ENCODE results near the gene CEMIP2.

CEMIP2 gene

GRCh38 chr9:71642056-71642455, 126.3 kb downstream of the CEMIP2 start:
- no peak overlapping the region for H3K4me3 ChIP-seq (ENCODE audit: low read depth, low read length)
- TF ChIP-seq CTCF (IDR thresholded peaks at IDR 0.05; ENCODE audit: low read depth, low read length) = no peak
- no peaks in the 10 kb centered on the region for H3K9me3 ChIP-seq
- H3K36me3 ChIP-seq = no peaks in the 10 kb centered on the region
- no peaks in the 10 kb centered on the region for H3K4me1 ChIP-seq
- no peak for DNase-seq
- H3K27me3 ChIP-seq = no peaks in the 10 kb centered on the region

- H3K4me1 ChIP-seq = no peaks in the 10 kb centered on the region
- no peak for DNase-seq
- no peaks in the 10 kb centered on the region for H3K9me3 ChIP-seq
- H3K4me3 ChIP-seq (ENCODE audit: low read depth, low read length) = no peak overlapping the region
- no peaks in the 10 kb centered on the region for H3K27me3 ChIP-seq
- no peaks in the 10 kb centered on the region for H3K36me3 ChIP-seq
- no peak for TF ChIP-seq CTCF (IDR thresholded peaks at IDR 0.05; ENCODE audit: low read depth, low read length)
These were observed 129.7 kb downstream of the CEMIP2 start for GRCh38 chr9:71638627-71639026.

- no peaks in the 10 kb centered on the region for H3K36me3 ChIP-seq
- H3K4me3 ChIP-seq (ENCODE audit: low read depth, low read length) = no peak overlapping the region
- no peak for DNase-seq
- no peak for TF ChIP-seq CTCF (IDR thresholded peaks at IDR 0.05; ENCODE audit: low read depth, low read length)
- H3K9me3 ChIP-seq = no peaks in the 10 kb centered on the region
- H3K27me3 ChIP-seq = peaks cover 4% of the 10 kb centered on the region; the same call in 1 of the 2 replicates
- no peaks in the 10 kb centered on the region for H3K4me1 ChIP-seq
These were observed 130.4 kb downstream of the CEMIP2 start for GRCh38 chr9:71637926-71638325.

GRCh38 chr9:71637375-71637774, 130.9 kb downstream of the CEMIP2 start:
- no peak for TF ChIP-seq CTCF (IDR thresholded peaks at IDR 0.05; ENCODE audit: low read depth, low read length)
- no peaks in the 10 kb centered on the region for H3K4me1 ChIP-seq
- H3K9me3 ChIP-seq = no peaks in the 10 kb centered on the region
- H3K4me3 ChIP-seq (ENCODE audit: low read depth, low read length) = no peak overlapping the region
- no peaks in the 10 kb centered on the region for H3K36me3 ChIP-seq
- peaks cover 4% of the 10 kb centered on the region; the same call in 1 of the 2 replicates for H3K27me3 ChIP-seq
- DNase-seq = no peak

GRCh38 chr9:71636143-71636839, 132.0 kb downstream of the CEMIP2 start:
- H3K27me3 ChIP-seq = peaks cover 4% of the 10 kb centered on the region; the same call in 1 of the 2 replicates
- TF ChIP-seq CTCF (IDR thresholded peaks at IDR 0.05; ENCODE audit: low read depth, low read length) = no peak
- no peaks in the 10 kb centered on the region for H3K9me3 ChIP-seq
- no peaks in the 10 kb centered on the region for H3K4me1 ChIP-seq
- no peaks in the 10 kb centered on the region for H3K36me3 ChIP-seq
- H3K4me3 ChIP-seq (ENCODE audit: low read depth, low read length) = no peak overlapping the region
- DNase-seq = no peak

- TF ChIP-seq CTCF (IDR thresholded peaks at IDR 0.05; ENCODE audit: low read depth, low read length) = no peak
- Histone ChIP-seq H3K4me1 (no peaks in the 10 kb centered on the region), H3K36me3 (no peaks in the 10 kb centered on the region), H3K9me3 (no peaks in the 10 kb centered on the region), H3K4me3 (ENCODE audit: low read depth, low read length) (no peak overlapping the region), H3K27me3 (peaks cover 4% of the 10 kb centered on the region; the same call in 1 of the 2 replicates)
- DNase-seq = no peak
These were observed 133.6 kb downstream of the CEMIP2 start for GRCh38 chr9:71634752-71635151.
